GM21367 (cell line): ENCODE measurements around the gene PPM1A.
"Not testable (repeated sequence)": the region's sequence is repeated elsewhere in the genome, so short reads cannot be mapped to it uniquely, and the experiment has no call there.

Experiments used
- ATAC-seq: cut with Tn5 transposase; IDR thresholded peaks from one replicate; pipeline ENCODE4 v1.9.1; 2021; ENCODE audit not compliant: unreplicated experiment

Gene PPM1A

GRCh38 chr14:60315196-60315990, 66.4 kb downstream of the PPM1A start:
- no peak for ATAC-seq

GRCh38 chr14:60317609-60318008, 68.6 kb downstream of the PPM1A start:
- no peak for ATAC-seq

GRCh38 chr14:60320860-60321259, 71.8 kb downstream of the PPM1A start:
- not testable (repeated sequence) for ATAC-seq

- ATAC-seq, result no peak
These were observed 74.3 kb downstream of the PPM1A start for GRCh38 chr14:60323199-60323896.

- ATAC-seq, result no peak
These were observed 75.8 kb downstream of the PPM1A start for GRCh38 chr14:60324837-60325236.

GRCh38 chr14:60326274-60326673, 77.3 kb downstream of the PPM1A start:
- ATAC-seq, result no peak

GRCh38 chr14:60327447-60328331, 78.7 kb downstream of the PPM1A start:
- ATAC-seq, result peak; percentile 65

GRCh38 chr14:60328583-60328982, 79.6 kb downstream of the PPM1A start:
- ATAC-seq, result no peak

- ATAC-seq, result no peak
These were observed 80.3 kb downstream of the PPM1A start for GRCh38 chr14:60329274-60329673.

- peak; percentile 65 for ATAC-seq
These were observed 82.4 kb downstream of the PPM1A start for GRCh38 chr14:60331201-60332045.

- no peak for ATAC-seq
These were observed 83.0 kb downstream of the PPM1A start for GRCh38 chr14:60332046-60332399.

GRCh38 chr14:60332869-60333268, 83.8 kb downstream of the PPM1A start:
- ATAC-seq, result no peak

GRCh38 chr14:60339571-60339970, 90.5 kb downstream of the PPM1A start:
- no peak for ATAC-seq

GRCh38 chr14:60343571-60344071, 94.6 kb downstream of the PPM1A start:
- no peak for ATAC-seq

GRCh38 chr14:60344751-60345150, 95.7 kb downstream of the PPM1A start:
- ATAC-seq, result no peak

- no peak for ATAC-seq
These were observed 97.7 kb downstream of the PPM1A start for GRCh38 chr14:60346706-60347105.

GRCh38 chr14:60348211-60348610, 99.2 kb downstream of the PPM1A start:
- ATAC-seq, result no peak
